CD4-positive, alpha-beta T cell treated with Interferon gamma for 1 hour (primary cell): ENCODE measurements around the gene ZNF716.
"Not testable (repeated sequence)": the region's sequence is repeated elsewhere in the genome, so short reads cannot be mapped to it uniquely, and the experiment has no call there.

Source experiments
- DNase-seq: peaks from one replicate; pipeline ENCODE4 v3.0.0-alpha.2; 2020

The ZNF716 gene

GRCh38 chr7:57449904-57450303, at the start of gene ZNF716:
TSS of gene ZNF716 (plus strand) at chr7:57450177. CDS start at chr7:57450289, 112 bp downstream.
- no peak for DNase-seq

GRCh38 chr7:57400531-57401155, 49.3 kb upstream of the ZNF716 start:
- no peak for DNase-seq

GRCh38 chr7:57403051-57403450, 46.9 kb upstream of the ZNF716 start:
- not testable (repeated sequence) for DNase-seq

GRCh38 chr7:57403601-57404342, 46.2 kb upstream of the ZNF716 start:
- no peak for DNase-seq

GRCh38 chr7:57404343-57404966, 45.5 kb upstream of the ZNF716 start:
- DNase-seq: no peak

- no peak for DNase-seq
Measured at GRCh38 chr7:57404967-57405421, 45.0 kb upstream of the ZNF716 start.

- no peak for DNase-seq
Measured at GRCh38 chr7:57407125-57407524, 42.9 kb upstream of the ZNF716 start.

- no peak for DNase-seq
Measured at GRCh38 chr7:57412168-57412567, 37.8 kb upstream of the ZNF716 start.

- DNase-seq: no peak
Measured at GRCh38 chr7:57412618-57413017, 37.4 kb upstream of the ZNF716 start.

- DNase-seq: no peak
Measured at GRCh38 chr7:57413529-57414398, 36.2 kb upstream of the ZNF716 start.

GRCh38 chr7:57414415-57414814, 35.6 kb upstream of the ZNF716 start:
- DNase-seq: no peak

GRCh38 chr7:57414852-57415251, 35.1 kb upstream of the ZNF716 start:
- DNase-seq: no peak

GRCh38 chr7:57415326-57415725, 34.7 kb upstream of the ZNF716 start:
- DNase-seq: no peak

- no peak for DNase-seq
Measured at GRCh38 chr7:57415730-57416129, 34.2 kb upstream of the ZNF716 start.

- DNase-seq: no peak
Measured at GRCh38 chr7:57416601-57417358, 33.2 kb upstream of the ZNF716 start.

GRCh38 chr7:57417736-57418135, 32.2 kb upstream of the ZNF716 start:
- DNase-seq: no peak

- no peak for DNase-seq
Measured at GRCh38 chr7:57423768-57424167, 26.2 kb upstream of the ZNF716 start.

- DNase-seq: no peak
Measured at GRCh38 chr7:57424515-57425238, 25.3 kb upstream of the ZNF716 start.

- DNase-seq: no peak
Measured at GRCh38 chr7:57425239-57425944, 24.6 kb upstream of the ZNF716 start.

- DNase-seq: no peak
Measured at GRCh38 chr7:57425969-57426628, 23.9 kb upstream of the ZNF716 start.
